Ovary (tissue), 3 donors: ENCODE measurements around the gene PYDC1.

ENCODE experiments used
- POLR2A ChIP-seq: fragments of 450-650 bp; IDR thresholded peaks from one replicate; pipeline ENCODE4 v1.6.1; 2017; ENCODE audit warnings: antibody characterized with exemption, mild to moderate bottlenecking, moderate library complexity
- TF ChIP-seq, protein P1 (sequence below), 3 donors: fragments of 450-650 bp in 2 of 3; fragments of 200-600 bp in 1 of 3; IDR thresholded peaks; one replicate each; pipeline versions ENCODE4 v1.5.1 to v1.8.0; 2016 to 2022; ENCODE audit warnings: antibody characterized with exemption in 3 of 3, mild to moderate bottlenecking in 1 of 3
- donor health status: DM: no; HTN: no; CAD: no.

DNA sequence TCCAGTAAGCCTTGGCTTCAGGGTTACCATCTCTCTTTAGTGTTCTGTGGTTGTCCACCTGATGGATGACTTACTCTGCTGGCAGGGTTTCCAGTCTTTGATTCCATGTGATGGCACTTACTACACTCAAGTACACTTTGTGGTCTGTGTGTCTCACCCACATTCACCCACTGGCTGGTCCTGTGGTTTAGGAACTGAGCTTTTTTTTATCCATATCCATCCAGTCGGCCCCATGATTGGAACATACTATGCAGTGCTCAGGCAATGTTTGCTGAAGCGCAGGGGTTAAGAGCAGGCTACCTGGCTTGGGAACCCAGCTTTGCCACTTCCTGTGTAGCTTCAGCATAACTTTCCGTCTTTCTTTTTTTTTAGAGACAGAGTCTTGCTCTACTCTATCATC lies 39.8 kb downstream of the PYDC1 start:
- TF ChIP-seq, protein P1, sequence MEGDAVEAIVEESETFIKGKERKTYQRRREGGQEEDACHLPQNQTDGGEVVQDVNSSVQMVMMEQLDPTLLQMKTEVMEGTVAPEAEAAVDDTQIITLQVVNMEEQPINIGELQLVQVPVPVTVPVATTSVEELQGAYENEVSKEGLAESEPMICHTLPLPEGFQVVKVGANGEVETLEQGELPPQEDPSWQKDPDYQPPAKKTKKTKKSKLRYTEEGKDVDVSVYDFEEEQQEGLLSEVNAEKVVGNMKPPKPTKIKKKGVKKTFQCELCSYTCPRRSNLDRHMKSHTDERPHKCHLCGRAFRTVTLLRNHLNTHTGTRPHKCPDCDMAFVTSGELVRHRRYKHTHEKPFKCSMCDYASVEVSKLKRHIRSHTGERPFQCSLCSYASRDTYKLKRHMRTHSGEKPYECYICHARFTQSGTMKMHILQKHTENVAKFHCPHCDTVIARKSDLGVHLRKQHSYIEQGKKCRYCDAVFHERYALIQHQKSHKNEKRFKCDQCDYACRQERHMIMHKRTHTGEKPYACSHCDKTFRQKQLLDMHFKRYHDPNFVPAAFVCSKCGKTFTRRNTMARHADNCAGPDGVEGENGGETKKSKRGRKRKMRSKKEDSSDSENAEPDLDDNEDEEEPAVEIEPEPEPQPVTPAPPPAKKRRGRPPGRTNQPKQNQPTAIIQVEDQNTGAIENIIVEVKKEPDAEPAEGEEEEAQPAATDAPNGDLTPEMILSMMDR (IDR thresholded peaks at IDR 0.05): no peak
- no peak for TF ChIP-seq POLR2A
